ENCODE data around the gene SLC27A1.
"Not testable (repeated sequence)": the region's sequence is repeated elsewhere in the genome, so short reads cannot be mapped to it uniquely, and the experiment has no call there.

The SLC27A1 gene

GRCh38 chr19:17510220-17510993, 40.1 kb downstream of the SLC27A1 start:
- no peak for DNase-seq (ENCODE audit: low read depth, low spot score)

- peak; percentile 55 for DNase-seq (ENCODE audit: low read depth, low spot score)
Measured at GRCh38 chr19:17511724-17512573, 41.6 kb downstream of the SLC27A1 start.

GRCh38 chr19:17512574-17512939, 42.2 kb downstream of the SLC27A1 start:
- DNase-seq (ENCODE audit: low read depth, low spot score): no peak

GRCh38 chr19:17515408-17516149, 45.3 kb downstream of the SLC27A1 start:
- no peak for DNase-seq (ENCODE audit: low read depth, low spot score)

- no peak for DNase-seq (ENCODE audit: low read depth, low spot score)
Measured at GRCh38 chr19:17517898-17518297, 47.6 kb downstream of the SLC27A1 start.

- not testable (repeated sequence) for DNase-seq (ENCODE audit: low read depth, low spot score)
Measured at GRCh38 chr19:17518654-17519053, 48.3 kb downstream of the SLC27A1 start.

GRCh38 chr19:17519967-17520366, 49.6 kb downstream of the SLC27A1 start:
- DNase-seq (ENCODE audit: low read depth, low spot score): no peak

- no peak for DNase-seq (ENCODE audit: low read depth, low spot score)
Measured at GRCh38 chr19:17520865-17521264, 50.5 kb downstream of the SLC27A1 start.

GRCh38 chr19:17522988-17523872, 52.9 kb downstream of the SLC27A1 start:
- no peak for DNase-seq (ENCODE audit: low read depth, low spot score)

- DNase-seq (ENCODE audit: low read depth, low spot score): no peak
Measured at GRCh38 chr19:17524651-17525050, 54.3 kb downstream of the SLC27A1 start.

GRCh38 chr19:17525141-17525540, 54.8 kb downstream of the SLC27A1 start:
- no peak for DNase-seq (ENCODE audit: low read depth, low spot score)

- DNase-seq (ENCODE audit: low read depth, low spot score): no peak
Measured at GRCh38 chr19:17526922-17527321, 56.6 kb downstream of the SLC27A1 start.

GRCh38 chr19:17527326-17527725, 57.0 kb downstream of the SLC27A1 start:
- DNase-seq (ENCODE audit: low read depth, low spot score): no peak

GRCh38 chr19:17528610-17529009, 58.3 kb downstream of the SLC27A1 start:
- no peak for DNase-seq (ENCODE audit: low read depth, low spot score)

- DNase-seq (ENCODE audit: low read depth, low spot score): no peak
Measured at GRCh38 chr19:17529239-17530158, 59.2 kb downstream of the SLC27A1 start.

- DNase-seq (ENCODE audit: low read depth, low spot score): no peak
Measured at GRCh38 chr19:17530586-17530985, 60.3 kb downstream of the SLC27A1 start.

GRCh38 chr19:17532116-17532515, 61.8 kb downstream of the SLC27A1 start:
- DNase-seq (ENCODE audit: low read depth, low spot score): no peak

GRCh38 chr19:17532557-17532956, 62.2 kb downstream of the SLC27A1 start:
- no peak for DNase-seq (ENCODE audit: low read depth, low spot score)

- DNase-seq (ENCODE audit: low read depth, low spot score): no peak
Measured at GRCh38 chr19:17534767-17535166, 64.4 kb downstream of the SLC27A1 start.

GRCh38 chr19:17536955-17537354, 66.6 kb downstream of the SLC27A1 start:
- no peak for DNase-seq (ENCODE audit: low read depth, low spot score)

Measured in smooth muscle cell of the brain vasculature (primary cell).